GM20000 (cell line): Measurements from ENCODE around the gene CFAP52.
"Not testable (repeated sequence)": the region's sequence is repeated elsewhere in the genome, so short reads cannot be mapped to it uniquely, and the experiment has no call there.

Experiments used
- DNase-seq: peaks from one replicate; pipeline ENCODE4 v3.0.0; 2012; ENCODE audit warnings: low spot score
- TF ChIP-seq, protein P1 (sequence below): IDR thresholded peaks from 2 replicates; pipeline ENCODE4 v1.5.1; 2012; ENCODE audit warnings: mild to moderate bottlenecking, control low read depth; ENCODE audit errors: extremely low read depth, missing control alignments

CFAP52 gene

DNA sequence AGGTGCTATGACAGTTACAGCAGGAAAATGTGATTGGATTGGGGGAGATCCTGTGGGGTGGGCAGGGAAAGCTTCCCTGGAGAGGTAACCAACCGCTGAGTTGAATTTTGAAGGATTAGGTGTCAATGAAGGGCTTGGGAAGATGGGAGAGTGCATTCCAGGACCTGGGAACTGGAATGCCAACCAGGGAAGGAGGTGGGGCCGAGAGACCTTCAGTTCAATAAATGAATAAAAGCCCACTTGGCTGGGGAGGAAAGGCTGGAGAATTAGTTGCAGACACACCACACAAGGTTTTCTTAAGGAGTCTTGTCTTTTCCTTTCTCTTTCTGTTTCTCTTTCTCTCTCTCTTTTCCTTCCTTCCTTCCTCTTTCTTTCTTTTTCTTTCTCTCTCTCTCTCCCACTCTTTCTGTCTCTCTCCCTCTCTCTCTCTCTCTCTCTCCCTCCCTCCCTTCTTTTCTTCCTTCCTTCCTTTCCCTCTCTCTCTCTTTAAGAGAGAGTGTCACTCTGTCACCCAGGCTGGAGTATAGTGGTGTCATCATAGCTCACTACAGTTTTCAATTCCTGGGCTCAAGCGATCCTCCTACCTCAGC is 72.2 kb downstream of the CFAP52 start:
- DNase-seq, result no peak
- TF ChIP-seq, protein P1, sequence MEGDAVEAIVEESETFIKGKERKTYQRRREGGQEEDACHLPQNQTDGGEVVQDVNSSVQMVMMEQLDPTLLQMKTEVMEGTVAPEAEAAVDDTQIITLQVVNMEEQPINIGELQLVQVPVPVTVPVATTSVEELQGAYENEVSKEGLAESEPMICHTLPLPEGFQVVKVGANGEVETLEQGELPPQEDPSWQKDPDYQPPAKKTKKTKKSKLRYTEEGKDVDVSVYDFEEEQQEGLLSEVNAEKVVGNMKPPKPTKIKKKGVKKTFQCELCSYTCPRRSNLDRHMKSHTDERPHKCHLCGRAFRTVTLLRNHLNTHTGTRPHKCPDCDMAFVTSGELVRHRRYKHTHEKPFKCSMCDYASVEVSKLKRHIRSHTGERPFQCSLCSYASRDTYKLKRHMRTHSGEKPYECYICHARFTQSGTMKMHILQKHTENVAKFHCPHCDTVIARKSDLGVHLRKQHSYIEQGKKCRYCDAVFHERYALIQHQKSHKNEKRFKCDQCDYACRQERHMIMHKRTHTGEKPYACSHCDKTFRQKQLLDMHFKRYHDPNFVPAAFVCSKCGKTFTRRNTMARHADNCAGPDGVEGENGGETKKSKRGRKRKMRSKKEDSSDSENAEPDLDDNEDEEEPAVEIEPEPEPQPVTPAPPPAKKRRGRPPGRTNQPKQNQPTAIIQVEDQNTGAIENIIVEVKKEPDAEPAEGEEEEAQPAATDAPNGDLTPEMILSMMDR, result no peak

DNA sequence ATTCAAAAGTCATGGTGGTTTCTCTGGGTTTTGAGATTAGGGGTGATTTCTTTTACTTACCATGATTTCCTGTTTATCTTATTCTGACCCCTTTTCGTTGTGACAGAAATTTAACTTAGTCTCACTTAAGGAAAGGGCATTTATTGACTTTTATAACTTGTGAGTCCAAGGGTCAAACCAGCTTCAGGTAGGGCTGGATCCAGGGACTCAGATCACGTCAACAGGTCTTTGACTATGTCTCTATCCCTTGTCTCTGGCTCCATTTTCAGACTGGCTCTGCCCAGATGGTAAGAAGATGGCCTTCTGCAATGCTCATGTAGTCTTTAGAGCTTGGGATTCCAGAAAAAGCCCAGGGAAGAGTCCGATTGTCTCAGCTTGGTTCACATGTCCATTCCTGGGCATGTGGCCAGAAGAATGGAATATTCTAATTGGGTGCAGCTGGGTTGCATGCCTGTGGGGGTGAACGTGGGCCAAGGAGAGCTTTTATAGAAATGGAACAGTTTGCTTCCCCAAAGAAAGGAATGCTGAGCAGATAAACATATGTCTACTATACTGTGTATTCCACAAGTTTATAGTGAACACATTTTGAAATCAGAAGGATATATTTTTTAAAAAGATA is 82.3 kb downstream of the CFAP52 start:
- TF ChIP-seq, protein P1, result no peak
- DNase-seq, result no peak

DNA sequence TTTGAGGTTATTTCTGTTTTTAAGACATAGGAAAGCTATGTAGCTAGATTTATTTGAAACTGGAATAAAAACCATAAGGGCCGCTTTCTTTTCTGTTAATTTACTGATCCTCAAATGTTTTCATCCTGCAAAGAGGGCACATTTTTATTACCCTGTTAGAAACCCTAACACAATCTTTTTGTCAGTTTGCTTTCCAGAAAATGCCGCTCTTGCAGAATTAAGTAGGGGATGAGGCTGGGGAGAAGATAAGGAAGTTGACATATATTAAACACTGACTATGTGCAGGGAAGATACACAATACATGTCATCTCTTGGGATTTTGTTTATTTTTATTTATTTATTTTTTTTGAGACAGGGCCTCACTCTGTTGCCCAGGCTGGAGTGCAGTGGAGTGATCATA is 84.6 kb downstream of the CFAP52 start:
- TF ChIP-seq, protein P1, result no peak
- DNase-seq, result no peak

DNA sequence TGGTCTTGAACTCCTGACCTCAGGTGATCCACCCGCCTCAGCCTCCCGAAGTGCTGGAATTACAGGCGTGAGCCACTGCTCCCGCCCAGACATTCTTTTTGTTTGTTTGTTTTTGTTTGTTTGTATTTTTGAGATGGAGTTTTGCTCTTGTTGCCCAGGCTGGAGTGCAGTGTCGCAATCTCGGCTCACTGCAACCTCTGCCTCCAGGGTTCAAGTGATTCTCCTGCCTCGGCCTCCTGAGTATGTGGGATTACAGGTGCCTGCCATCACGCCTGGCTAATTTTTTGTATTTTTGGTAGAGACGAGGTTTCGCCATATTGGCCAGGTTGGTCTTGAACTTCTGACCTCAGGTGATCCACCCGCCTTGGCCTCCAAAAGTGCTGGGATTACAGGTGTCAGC is 87.1 kb downstream of the CFAP52 start:
- DNase-seq, result not testable (repeated sequence)

DNA sequence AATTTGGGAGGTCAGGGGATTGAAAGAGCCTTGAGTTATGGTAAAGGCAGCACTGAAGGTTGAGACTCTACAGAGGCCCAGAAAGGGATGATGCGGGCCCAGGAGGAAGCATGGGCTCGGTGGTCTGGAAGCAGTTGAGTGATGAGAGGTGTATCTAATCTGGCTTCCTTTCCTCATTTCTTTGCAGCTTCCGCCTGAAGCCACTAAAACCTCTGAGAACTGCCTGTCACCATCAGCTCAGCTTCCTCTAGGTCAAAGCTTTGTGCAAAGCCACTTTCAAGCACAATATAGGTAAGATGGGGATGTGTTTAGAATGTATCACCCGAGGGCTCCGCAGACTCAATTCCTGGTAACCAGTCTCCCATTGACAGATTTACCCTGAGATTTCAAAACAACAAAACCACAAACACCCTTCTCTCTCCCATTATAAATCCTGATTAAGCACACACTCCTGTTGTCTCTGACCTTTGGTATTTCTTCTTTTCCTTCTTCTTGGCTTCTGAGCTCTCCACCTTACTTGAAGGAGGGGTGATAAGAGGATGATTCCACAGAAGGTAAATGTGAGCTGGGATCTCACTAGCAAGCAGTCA is 90.1 kb downstream of the CFAP52 start:
- no peak for DNase-seq
- TF ChIP-seq, protein P1, result no peak

DNA sequence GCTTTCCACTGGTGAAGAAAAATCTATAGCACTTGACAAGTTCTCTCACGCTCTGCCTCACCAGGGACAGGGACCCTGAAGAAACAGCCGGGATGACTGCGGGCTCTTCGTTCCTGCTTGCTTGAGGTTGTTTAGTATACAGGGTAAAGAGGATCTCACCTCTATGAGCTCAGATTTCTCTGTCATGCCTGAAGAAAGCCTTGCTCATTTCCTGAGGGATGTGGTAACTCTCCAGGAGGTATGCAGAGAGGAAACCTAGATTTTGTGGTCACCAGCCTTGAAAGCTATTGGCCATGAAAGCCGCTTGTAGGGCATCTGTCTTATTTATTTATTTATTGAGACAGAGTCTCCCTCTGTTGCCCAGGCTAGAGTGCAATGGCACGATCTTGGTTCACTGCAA is 92.1 kb downstream of the CFAP52 start:
- TF ChIP-seq, protein P1, result no peak
- no peak for DNase-seq

DNA sequence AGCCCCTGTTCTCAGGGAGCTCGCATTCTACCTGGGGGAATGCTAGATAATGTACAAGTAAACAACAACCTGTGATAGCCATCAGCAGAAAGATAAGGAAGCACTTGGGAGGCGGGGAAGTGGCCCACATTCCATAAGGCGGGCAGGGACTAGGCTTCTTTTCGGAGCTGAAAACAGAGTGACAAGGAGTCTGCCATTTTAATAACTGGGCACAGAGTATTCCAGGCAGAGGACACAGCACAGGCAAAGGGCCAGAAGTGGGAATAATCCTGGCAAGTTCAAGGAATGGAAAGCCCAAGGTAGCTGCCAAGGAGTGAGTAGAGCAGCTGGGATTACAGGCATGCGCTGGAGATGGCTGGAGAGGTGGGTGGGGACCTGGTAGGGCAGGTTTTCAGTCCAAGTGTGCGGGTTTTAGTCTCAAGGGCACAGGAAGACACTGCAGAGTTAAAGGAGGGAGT is 93.1 kb downstream of the CFAP52 start:
- DNase-seq, result no peak
- TF ChIP-seq, protein P1, result no peak
